NCI-H2196 treated with DMSO at 0.1 percent for 48 hours (cell line): ENCODE results near the gene PIP5K1A.
"Not testable (repeated sequence)": the region's sequence is repeated elsewhere in the genome, so short reads cannot be mapped to it uniquely, and the experiment has no call there.

Source experiments
- DNase-seq: peaks from one replicate; lab custom pipeline; 2025; ENCODE audit not compliant: unreplicated experiment; lab: John Stamatoyannopoulos, UW

PIP5K1A gene

DNA sequence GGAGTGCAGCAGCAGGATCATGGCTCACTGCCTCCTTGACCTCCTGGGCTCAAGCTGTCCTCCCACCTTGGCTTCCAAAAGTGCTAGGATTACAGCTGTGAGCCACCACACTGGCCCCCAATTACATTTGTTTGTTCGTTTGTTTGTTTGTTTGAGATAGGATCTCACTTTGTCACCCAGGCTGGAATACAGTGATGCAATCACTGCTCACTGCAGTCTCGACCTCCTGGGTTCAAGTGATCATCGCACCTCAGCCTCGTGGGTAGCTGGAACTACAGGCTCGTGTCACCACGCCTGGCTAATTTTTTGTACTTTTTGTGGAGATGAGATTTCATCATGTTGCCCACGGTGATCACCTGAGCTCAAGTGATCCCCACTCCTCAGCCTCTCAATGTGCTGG is 6.3 kb upstream of the PIP5K1A start:
- DNase-seq: no peak

DNA sequence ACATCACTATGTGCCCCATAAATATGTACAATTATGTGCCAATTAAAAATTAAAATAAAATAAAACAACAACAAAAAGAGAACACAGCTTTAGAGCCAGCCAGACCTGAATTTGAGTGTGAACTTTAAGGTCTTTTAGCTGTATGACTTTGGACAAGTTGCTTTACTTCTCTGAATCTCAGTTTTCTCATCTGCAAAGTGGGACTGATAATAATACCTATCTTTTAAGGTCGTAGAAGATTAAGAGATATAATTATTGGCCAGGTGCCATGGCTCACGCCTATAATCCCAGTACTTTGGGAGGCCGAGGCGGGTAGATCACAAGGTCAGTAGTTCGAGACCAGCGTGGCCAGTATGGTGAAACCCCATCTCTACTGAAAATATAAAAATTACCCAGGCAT is 5.0 kb upstream of the PIP5K1A start:
- no peak for DNase-seq

DNA sequence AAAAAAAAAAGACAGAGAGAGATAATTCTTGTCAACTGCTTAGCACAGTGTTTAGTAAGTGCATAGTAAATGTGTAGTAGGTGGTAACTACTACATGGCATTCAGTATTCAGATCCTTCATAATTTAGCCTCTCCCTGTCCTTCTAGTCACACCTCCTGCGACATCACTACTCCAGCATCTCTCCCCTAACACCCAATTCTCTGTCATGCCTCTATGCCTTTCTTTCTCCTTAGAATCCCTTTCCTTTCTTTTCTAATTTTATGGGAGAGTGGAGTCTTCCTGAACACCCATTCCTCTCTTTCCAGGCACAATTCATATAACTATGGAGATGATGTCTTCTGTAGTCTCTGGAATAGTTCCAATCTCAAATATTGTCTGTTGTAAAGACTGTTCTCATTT is 4.5 kb upstream of the PIP5K1A start:
- DNase-seq: no peak

DNA sequence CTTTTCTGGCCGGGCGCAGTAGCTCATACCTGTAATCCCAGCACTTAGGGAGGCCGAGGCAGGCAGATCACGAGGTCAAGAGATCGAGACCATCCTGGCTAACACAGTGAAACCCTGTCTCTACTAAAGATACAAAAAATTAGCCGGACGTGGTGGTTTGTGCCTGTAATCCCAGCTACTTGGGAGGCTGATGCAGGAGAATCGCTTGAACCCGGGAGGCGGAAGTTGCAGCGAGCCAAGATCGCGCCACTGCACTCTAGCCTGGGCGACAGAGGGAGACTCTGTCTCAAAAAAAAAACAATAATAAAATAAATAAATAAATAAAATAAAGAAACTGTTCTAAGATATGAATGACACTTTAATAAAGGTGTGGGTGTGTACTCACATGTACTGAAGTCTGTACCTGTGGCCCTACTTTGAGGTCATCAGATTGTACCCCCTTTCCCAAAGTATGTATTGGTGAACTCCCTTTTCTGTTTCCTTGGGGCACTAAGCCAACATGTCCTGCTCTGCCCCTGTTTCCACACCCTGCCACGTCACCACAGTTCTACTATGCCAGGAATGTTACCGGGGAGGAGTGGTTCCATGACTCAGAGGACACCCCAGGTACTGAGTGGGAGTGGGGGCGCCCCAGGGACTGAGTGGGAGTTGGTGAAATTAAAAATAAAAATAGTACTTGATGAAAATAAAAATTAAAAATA is 3.3 kb upstream of the PIP5K1A start:
- not testable (repeated sequence) for DNase-seq

DNA sequence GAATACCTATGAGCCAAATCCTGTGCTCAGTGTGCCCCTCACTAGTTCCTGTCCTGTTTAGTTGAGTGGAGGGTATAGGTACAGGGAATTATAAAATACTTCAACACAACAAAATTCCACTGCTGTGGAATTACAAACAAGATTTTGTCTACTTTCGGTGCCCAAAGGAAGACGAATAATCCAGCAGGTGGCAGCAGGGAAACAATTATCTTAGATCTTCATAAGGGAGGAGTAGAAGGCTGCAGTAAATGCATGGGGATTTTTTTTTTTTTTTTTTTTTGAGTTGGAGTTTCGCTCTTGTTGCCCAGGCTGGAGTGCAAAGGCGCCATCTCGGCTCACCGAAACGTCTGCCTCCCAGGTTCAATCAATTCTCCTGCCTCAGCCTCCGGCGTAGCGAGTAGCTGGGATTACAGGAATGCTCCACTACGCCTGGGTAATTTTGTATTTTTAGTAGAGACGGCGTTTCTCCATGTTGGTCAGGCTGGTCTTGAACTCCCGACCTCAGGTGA is 2.0 kb upstream of the PIP5K1A start:
- DNase-seq: peak; percentile 65

DNA sequence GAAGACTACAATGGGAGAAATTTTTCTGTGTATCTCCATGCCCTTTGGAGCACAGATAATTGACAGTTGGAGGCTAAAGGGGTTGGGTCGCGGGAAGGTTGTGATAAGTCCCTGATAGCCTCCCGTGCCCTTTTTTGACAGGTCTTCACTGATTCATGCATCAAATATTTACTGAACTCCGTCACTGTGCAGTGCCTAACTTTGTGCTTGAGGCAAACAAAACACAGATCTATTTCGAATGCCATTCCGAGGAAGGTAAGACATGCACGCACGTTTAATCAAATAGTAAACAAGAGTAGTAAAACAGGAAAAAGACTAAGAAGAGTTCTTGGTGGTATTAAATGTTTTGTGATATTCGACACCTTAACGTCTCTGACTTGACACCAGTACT is 494 bp upstream of the PIP5K1A start:
- no peak for DNase-seq

DNA sequence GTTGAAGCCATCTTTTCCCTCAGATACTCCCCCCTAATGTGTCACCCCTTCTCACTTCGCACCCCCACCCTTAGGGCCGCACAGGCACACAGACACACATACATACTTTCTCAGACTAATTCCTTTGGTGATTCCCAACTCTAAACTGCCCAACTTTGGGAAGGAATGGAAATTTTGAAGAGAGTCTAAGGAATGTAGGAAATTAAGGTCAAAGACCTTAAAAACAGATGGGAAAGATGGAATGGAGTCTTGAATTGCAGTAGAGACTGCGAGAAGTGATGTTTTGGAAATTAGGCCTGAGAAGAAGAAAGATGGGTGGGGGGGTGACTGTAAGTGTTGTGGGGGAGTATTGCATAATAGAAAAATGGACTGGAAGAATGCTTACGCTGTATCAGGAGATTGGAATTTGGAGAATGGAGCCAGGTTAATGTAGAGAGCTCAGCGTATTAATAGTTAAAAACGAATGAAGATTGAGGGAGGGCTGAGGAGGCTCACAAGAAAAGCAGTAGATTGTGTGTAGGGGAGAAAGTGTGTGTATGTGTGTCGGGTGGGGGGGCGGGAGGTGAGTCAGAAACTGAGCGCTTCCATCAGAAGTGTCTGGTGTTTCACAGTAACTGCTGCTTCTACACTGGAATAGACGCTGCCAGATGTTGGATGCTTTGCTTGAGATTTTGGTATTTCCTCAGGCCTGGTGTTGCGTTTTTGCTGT is 1.7 kb downstream of the PIP5K1A start:
- DNase-seq: no peak

DNA sequence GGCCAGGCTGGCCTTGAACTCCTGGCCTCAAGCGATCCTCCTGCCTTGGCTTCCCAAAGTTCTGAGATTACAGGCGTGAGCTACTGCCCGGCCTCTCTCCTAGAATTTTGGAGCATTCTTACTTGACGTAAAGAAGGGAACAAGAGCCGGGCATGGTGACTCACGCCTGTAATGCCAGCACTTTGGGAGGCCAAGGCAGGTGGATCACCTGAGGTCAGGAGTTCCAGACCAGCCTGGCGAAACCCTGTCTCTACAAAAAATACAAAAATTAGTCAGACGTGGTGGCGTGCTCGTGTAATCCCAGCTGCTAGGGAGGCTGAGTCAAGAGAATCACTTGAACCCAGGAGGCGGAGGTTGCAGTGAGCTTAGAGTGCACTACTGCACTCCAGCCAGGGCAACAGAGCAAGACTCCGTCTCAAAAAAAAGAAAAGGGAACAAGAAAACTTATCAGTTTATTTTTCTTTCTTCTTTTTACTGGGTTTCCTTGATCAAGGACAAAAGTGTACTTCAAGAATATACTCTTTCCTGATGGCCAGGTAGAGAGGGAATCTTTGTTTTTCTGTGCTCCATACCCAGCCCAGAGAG is 7.1 kb downstream of the PIP5K1A start:
- DNase-seq: not testable (repeated sequence)

DNA sequence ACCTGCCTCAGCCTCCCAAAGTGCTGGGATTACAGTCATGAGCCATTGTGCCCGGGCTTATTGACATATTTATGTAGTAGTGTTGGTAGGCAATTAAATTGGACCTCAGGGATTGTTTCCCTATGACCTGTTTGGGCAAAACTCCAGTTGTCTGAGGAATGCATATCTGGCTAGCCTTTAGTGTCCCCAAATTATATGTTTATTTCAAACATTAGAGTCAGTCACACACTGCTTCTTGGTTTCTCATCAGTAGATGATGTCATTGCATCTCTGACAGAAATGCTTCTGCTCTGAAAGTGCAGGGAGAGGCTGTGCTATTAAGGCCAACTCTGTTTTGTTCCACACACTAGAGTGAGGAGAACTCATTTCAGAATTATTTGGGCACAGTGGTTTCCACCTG is 12.5 kb downstream of the PIP5K1A start:
- DNase-seq: no peak

DNA sequence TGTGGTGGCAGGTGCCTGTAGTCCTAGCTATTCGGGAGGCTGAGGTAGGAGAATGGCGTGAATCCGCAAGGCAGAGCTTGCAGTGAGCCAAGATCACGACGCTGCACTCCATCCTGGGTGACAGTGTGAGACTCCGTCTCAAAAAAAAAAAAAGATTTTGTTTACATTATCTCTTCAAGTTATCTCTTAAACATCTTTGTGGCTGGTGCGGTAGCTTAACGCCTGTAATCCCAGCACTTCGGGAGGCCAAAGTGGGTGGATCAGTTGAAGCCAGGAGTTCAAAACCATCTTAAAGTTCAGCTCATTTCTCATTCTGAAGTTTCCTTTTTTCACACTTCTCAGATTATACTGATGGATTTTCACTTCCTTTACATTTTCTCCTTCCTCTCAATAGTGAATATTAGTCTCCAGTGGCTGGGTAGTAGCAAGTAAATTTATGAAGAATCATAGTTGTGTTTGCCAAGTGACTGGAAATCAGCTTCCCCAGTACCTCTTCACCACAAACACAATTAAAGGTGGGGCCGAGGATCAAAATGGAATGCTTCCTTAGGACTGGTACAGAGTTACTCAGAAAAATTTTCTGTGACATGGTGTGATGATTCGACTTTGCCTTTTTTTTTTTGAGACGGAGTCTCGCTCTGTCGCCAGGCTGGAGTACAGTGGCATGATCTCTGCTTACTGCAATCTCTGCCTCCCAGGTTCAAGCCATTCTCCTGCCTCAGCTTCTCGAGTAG is 13.8 kb downstream of the PIP5K1A start:
- no peak for DNase-seq

DNA sequence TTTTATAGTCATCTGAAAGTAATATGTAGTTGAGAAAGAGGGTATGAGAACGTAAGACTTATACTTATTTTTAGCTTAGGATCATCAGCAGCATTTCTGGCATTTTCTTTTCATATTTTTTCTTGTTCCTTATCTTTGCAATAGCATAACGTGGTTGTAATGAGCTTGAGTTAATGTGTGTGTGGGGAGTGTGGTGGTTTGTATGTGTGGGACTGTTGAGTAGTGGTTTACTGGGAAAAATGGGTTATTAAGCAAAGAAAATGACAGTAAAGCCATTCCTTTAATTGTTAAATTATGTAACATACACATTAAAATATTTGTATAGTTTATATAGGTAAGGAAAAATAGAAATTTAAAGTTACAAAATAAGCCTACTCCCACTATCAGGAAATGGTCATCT is 15.2 kb downstream of the PIP5K1A start:
- DNase-seq: no peak

DNA sequence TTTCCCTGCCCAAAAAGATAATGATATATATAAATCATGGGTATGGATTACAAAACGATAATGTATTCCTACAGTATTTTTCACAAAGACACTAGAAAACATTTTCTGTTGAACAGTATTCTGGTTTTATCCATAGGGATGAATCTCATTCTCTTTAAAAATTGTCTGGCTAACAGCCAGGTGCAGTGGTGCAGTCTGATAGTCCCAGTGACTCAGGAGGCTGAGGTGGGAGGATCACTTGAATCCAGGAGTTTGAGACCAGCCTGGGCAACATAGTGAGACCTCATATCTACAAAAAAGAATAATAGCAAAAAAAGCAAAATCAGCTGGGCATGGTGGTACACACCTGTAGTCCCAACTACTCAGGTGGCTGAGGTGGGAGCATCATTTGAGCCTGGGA is 23.3 kb downstream of the PIP5K1A start:
- DNase-seq: no peak

DNA sequence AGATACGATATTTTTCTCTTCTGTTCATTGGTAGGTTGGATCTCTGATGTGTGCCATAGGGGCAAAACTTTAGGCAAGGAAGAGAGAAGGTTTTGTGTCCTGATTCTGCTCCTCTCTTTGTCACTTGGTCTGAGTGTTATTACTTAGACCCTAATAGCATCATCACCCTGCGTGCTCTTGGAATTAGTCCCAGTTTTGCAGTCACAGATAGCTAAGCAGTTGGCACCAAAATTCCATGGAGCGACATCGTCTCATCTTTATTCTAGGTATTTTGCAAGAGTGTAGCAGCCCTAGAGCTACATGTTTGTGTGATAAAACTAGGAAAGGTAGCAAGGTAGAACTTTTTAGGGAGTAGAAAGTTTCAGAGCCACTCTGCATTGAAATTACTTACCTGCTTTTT is 23.8 kb downstream of the PIP5K1A start:
- DNase-seq: no peak

DNA sequence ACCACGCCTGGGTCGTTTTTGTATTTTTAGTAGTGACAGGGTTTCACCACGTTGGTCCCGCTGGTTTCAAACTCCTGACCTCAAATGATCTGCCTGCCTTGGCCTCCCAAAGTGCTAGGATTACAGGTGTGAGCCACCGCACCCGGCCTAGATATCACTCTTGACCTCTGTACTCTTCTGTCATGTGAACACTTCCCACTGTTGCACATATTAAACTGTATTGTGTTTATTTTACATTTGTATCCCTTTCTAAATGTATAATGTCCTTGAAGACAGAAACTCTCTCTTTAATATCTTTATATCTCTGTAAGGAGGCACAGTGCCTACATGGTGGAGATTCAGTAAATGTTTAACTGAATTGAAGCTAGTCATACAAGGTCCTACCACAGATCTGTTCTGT is 36.9 kb downstream of the PIP5K1A start:
- no peak for DNase-seq

DNA sequence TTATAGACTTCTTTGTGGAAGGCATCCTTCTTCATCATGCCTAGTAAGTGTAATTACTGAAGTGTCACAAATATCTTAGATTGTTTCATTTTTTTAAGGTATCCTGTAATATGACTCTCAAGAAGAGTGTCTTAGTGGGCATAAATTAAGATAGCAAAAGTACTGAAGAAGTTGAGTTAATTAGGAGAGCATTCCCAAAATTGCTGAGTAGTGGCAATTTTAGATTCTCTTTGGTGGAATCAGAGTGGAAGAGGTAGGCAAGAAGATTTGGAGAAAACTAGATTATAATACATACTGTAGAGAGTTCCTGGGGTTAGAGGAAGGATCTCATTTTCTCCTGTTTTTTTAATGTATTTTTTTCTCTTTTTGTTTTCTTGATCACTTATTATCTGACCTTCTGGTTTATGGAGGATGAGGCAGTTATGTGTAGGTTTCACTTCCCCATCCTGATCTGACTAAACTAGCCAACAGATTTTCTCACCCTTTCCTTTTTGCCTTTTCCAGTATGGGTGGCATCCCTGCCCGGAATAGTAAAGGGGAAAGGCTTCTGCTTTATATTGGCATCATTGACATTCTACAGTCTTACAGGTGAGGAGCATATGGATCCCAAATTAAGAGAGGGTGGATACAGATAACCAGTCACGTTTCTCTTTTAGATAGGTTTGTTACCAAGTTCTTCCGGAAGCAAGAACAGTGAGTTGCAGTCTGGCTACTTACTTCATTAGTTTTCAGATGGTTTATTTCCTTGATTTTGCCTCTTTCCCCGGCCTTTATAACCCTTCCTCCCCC is 39.5 kb downstream of the PIP5K1A start:
- no peak for DNase-seq

DNA sequence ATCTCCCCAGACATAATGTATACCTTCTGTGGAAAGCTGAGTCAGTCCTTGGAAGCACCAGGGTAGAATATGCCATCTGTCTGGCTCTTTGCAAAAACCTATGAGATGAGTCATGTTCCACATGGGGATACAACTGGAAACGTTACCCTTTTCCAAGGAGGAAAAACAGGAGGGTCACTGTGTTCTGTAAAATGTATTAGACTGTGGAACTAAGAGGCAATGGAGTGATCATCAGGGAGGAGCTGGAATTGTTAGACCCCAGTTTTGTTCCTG is 40.1 kb downstream of the PIP5K1A start:
- no peak for DNase-seq

DNA sequence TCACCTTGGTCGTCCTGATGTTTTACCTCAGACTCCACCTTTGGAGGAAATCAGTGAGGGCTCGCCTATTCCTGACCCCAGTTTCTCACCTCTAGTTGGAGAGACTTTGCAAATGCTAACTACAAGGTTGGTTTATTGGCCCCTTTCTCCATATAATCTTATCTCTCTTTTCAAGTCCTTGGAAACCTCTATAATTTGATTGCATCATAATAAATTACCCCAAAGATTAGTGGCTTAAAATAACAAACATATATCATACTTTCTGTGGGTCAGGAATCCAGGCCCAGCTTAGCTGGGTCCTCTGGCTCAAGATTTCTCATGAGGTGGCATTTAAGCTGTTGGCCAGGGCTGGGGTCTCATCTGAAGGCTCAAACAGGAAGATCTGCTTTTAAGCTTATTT is 44.1 kb downstream of the PIP5K1A start:
- no peak for DNase-seq

DNA sequence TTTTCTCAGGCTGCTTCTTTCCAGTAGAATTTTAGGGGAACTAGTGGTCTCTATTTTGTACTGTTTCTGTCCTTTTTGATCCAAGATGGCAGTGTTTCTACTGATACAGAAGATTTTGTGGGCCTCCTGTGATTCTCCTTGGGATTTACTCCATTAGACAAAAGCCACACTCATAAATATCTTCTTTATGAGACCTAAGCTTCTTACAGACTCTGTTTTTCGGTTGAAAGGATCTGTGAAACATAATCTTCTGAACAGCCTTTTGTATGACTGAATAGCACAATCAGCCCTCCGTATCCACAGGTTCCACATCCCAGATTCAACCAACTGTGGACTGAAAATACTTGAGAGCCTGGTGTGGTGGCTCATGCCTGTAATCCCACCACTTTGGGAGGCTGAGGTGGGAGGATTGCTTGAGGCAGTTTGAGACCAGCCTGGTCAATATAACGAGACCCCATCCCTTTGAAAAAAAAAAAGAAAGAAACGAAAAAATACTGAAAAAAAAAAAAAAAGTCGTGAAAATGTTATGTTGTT is 45.4 kb downstream of the PIP5K1A start:
- no peak for DNase-seq

DNA sequence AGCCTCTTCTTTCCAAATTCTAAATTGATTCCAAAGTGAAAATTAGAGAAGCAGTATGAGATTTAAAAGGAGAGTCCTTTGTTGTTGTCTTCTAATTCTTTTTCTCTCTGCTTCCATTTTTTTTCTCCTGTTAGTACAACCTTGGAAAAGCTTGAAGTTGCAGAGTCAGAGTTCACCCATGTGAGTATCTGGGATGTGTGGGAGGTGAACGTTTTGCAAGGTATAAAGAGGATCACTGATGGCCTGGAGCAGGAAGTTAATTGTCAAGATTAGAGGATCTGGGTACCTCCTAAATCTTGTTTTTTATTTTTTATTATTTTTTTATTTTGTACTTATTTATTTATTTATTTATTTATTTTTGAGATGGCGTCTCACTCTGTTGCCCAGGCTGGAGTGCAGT is 48.4 kb downstream of the PIP5K1A start:
- no peak for DNase-seq

DNA sequence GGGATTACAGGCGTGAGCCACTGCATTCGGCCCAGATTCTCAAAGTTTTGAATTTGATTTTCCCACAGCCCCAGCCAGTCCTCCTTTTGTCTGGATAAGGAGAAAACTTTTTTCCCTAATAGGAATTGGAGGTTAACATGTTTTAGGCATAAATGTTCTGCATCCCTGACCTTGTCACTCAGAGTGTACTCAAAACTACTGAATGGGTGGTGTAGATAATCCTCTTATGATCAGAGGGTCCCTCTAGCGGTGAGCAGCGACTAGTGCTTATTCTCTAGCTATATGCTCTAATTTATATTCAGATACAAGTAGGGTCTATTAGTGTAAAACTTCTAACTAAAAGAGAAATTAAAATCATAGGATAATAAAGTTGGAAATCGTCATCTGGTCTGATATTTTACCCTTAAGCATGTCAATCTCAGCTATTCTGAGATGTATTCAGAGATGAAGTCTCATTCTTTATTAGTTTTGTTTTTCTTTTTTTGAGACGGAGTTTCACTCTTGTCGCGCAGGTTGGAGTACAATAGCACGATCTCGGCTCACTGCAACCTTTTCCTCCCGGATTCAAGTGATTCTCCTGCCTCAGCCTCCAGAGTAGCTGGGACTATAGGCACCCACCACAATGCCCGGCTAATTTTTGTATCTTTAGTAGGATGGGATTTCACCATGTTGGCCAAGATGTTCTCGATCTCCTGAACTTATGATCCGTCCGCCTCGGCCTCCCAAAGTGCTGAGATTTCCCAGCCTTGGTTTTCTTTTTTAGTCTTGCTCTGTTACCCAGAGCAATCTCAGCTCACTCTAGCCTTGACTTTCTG is 53.5 kb downstream of the PIP5K1A start:
- DNase-seq: peak; percentile 62
